ENCODE data around the gene ROR1.

ROR1 gene

DNA sequence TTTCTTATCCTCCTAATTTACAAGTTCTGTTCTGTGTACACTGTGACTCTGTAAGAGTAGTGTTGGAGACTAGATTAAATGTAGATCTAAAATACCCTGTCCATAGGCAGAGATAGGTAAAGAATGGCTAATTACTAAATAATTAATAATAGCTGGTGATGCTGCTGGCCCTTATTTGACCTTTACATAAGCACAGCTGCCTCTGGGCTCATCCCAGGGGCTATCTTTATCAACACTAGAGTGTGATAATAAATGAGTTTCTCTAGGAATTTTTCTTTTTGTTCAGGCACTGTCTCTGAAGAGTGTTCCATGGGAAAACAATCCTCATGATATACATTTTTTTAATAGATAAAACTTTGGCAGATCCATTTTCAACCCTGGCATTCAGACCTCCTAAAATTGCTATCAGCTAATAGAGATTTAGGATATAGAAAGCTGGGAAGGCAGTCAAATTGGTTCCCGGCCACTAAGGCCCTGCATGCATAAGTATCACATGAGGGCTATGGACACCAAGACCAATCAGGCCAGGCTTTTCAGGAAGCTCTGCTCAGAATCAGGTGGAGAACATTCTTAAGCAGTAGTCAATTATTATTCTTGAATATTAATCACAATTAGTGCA lies 107.2 kb downstream of the ROR1 start:
- no peak for DNase-seq

- DNase-seq, result peak in 2 of 56 donors; percentile 4 to 13
Measured at GRCh38 chr1:63882048-63882704, 108.4 kb downstream of the ROR1 start.

- no peak for DNase-seq
Measured at GRCh38 chr1:63883494-63884235, 109.8 kb downstream of the ROR1 start.

DNA sequence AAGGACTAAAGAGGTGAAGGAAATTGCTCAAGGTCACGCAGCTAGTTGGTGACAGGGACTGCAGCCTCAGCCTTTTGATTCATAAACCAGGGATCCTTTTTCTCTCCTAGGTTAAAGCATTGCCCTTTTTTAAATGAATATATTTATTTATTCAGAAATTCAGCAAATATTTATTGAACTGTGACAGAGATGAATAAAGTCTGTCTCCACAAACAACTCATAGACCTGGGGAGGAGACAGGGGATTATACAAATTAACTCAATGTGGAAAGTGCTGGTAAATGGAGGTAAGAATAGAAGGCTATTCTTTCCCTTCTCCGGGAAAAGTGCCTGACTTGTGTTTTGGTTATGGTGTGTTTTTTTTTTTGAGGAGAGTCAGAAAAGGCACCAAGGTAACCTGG lies 110.7 kb downstream of the ROR1 start:
- no peak for DNase-seq

GRCh38 chr1:63885899-63886298 lies 112.1 kb downstream of the ROR1 start:
- no peak for DNase-seq

GRCh38 chr1:63886340-63886739 lies 112.5 kb downstream of the ROR1 start:
- no peak for DNase-seq

DNA sequence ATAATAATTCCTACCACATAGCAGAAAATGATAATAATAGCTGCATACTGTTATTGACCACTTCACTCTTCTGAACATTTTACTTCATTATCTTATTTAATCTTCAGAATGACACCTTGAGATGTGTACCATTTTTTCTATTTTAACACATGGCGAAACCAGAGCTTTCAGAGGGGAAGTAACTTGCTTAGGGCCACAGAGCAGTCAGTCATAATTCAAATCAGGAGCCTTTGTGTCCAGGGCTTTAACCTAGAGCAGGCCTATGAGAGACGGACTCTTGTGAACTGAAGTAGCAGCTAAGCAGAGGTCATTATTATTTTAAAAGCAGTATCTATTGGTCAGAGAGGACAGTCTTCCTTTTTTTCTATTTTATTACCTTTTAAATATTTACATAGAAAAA lies 114.0 kb downstream of the ROR1 start:
- DNase-seq, result no peak

GRCh38 chr1:63888984-63889383 lies 115.2 kb downstream of the ROR1 start:
- no peak for DNase-seq

- DNase-seq, result no peak
Measured at GRCh38 chr1:63890468-63890867, 116.7 kb downstream of the ROR1 start.

DNA sequence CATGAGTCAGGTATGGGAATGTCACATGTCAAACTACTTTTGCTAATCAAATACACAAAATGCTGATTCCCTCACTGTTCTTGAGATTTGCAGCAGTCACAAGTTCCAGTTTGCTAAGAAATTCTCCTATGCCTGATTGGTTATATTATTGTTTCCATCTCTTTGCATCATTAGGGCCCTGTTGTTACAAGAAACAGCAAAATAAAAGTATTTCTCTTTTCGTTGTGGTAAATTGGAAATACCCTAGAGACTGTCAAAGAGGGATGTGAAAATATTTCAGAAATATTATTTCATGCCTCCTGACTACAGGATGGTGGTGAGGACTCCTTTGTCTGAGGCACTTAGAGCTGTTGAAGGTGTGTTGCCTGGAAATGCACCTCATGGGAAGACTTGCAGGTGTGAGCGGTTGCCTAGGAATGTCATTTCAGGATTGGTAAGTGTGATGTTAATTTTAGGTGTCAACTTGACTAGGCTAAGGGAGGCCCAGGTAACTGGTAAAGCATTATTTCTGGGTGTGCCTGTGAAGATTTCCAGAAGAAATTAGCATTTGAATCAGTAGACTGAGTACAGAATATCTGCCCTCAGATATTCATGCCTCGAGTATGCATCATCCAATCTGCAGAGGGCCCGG lies 117.4 kb downstream of the ROR1 start:
- no peak for DNase-seq

GRCh38 chr1:63892632-63893395 lies 119.0 kb downstream of the ROR1 start:
- DNase-seq, result peak in 39 of 56 donors; percentile 3 to 75 (median 26)

GRCh38 chr1:63893976-63894375 lies 120.2 kb downstream of the ROR1 start:
- DNase-seq, result no peak

- DNase-seq, result no peak
Measured at GRCh38 chr1:63894627-63895265, 120.9 kb downstream of the ROR1 start.

DNA sequence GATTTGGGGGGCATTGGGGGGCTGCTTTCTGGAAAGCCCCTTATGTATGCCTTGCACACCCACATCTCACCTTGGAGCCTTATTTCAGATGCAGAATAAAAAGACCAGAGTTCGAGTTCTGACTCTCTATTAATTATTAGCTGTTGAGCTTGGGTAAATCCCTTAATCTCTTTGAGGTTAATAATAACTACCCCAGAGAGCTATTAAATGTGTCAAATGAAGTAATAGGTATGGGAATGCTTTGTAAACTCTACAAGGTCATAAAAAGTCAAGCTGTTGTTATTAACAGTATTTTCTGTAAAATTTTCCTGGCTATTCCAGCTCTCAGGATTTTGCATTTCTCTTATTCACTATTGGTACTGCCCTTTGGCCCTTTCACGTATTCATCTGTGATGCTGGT lies 122.9 kb downstream of the ROR1 start:
- DNase-seq, result no peak

DNA sequence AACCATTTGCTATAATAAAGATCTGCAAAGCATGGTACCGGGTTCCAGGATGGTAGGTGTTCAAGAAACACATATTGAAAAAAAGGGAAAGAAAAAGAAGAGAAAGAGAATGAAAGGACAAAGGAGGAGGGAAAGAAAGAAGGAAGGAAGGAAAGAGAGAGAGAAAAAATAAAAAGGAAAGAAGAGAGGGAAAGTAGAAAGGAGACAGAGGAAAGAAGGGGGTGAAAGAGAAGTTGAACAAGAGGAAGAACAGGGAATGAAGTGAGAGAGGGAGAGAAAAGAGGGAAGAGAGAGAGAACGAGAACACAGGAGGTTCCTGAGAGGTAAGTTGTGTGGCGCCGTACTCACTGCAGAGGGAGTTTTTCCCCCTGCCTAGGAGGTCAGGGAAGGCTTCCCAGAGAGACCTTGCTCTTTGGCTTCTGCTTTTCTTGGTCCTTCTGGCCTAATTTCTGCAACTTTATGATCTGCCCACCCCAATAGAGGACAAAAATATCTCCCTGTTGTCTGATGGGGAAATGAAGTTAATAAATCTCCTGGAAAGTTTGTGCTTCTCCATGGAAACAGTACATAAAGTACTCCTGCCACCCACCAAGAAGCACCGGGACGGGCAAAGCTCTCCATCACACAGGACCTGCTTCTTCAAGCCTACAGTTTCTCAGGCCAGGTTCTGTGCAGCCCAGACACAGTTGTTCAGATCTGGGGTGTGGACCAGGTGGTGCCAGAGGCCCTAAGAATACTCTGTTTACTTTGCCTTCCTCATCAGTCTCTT lies 124.8 kb downstream of the ROR1 start:
- DNase-seq, result no peak

DNA sequence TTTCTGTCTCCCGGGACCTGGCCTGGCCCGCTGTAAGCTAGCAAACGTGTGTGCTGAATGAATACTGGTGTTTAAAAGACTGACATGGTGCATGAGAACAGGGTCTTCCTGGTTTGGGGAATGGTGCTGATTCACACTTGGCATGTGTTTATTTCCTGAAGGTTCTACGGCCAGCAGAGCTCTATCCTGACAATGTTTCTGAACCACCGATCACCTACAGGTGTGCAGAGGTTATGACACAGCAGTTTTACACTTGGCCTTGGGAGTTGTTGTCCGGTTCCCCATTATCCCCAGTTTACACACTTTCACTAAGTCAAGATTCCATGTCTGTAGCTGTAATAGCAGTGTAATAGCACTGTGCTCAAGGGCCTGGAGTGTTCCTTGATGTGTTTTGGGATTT lies 127.3 kb downstream of the ROR1 start:
- no peak for DNase-seq

GRCh38 chr1:63902844-63903589 lies 129.2 kb downstream of the ROR1 start:
- DNase-seq, result no peak

GRCh38 chr1:63903947-63904610 lies 130.3 kb downstream of the ROR1 start:
- no peak for DNase-seq

DNA sequence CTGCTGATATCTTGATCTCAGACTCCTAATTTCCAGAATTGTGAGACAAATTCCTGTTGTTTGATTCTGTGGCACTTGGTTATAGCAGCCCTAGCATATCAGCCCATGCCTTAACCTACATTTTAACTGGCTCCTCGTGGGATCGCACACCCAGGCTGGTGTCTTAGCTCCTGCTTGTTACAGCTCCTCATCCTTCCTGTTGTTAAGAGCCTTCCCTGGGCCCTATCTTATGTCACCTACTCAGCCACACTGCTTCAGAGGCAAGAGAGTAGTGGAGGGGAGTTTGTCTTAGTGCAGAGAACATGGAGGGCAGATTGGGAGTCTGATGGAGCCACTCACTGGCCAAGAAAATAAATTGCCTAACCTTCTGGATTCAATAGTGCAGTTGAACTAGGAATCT lies 131.0 kb downstream of the ROR1 start:
- DNase-seq, result no peak

Data from amygdala (tissue), 56 donors.